GM10266 (cell line): ENCODE measurements around the gene NPDC1.

Experiments used
- DNase-seq: peaks from one replicate; pipeline ENCODE4 v3.0.0; 2012; ENCODE audit errors: extremely low spot score
- CTCF ChIP-seq: IDR thresholded peaks from 2 replicates; pipeline ENCODE4 v1.5.1; 2012; ENCODE audit warnings: mild to moderate bottlenecking, low read depth; ENCODE audit not compliant: control insufficient read depth, insufficient read depth; ENCODE audit errors: missing control alignments

NPDC1 gene

GRCh38 chr9:137016436-137016835, 29.5 kb downstream of the NPDC1 start:
- DNase-seq = no peak
- no peak for TF ChIP-seq CTCF

- DNase-seq = no peak
- TF ChIP-seq CTCF = no peak
Observed at GRCh38 chr9:137015976-137016375, 30.0 kb downstream of the NPDC1 start.

GRCh38 chr9:137015540-137015930, 30.4 kb downstream of the NPDC1 start:
- TF ChIP-seq CTCF = no peak

GRCh38 chr9:137014776-137015539, 31.0 kb downstream of the NPDC1 start:
- no peak for TF ChIP-seq CTCF
- DNase-seq = no peak

More at GRCh38 chr9:137015540-137015930, 30.4 kb downstream of the NPDC1 start:
- no peak for DNase-seq

- no peak for DNase-seq
- no peak for TF ChIP-seq CTCF
Observed at GRCh38 chr9:137014166-137014565, 31.8 kb downstream of the NPDC1 start.

GRCh38 chr9:137013571-137013940, 32.4 kb downstream of the NPDC1 start:
- no peak for TF ChIP-seq CTCF
- no peak for DNase-seq

GRCh38 chr9:137012694-137013570, 33.0 kb downstream of the NPDC1 start:
- TF ChIP-seq CTCF = no peak
- DNase-seq = no peak
